Suppressor macrophage (primary cell): ENCODE measurements around the gene TMCC2.
"Not testable (repeated sequence)": the region's sequence is repeated elsewhere in the genome, so short reads cannot be mapped to it uniquely, and the experiment has no call there.

Experiments
- DNase-seq, 4 experiments: peaks; one replicate each; pipeline ENCODE4 v3.0.0-alpha.2; 2020 to 2022

TMCC2 gene

GRCh38 chr1:205211839-205212536, 15.8 kb upstream of the TMCC2 start:
- DNase-seq: peak in 3 of 4 experiments; percentile 44 to 55 (median 52)

GRCh38 chr1:205214756-205215155, 13.0 kb upstream of the TMCC2 start:
- DNase-seq: peak; percentile 52 to 82 (median 66)

GRCh38 chr1:205216588-205216987, 11.2 kb upstream of the TMCC2 start:
- DNase-seq: no peak

- no peak for DNase-seq
These were observed 10.3 kb upstream of the TMCC2 start for GRCh38 chr1:205217418-205217817.

- DNase-seq: no peak
These were observed 7.3 kb upstream of the TMCC2 start for GRCh38 chr1:205220421-205220820.

GRCh38 chr1:205224736-205225135, 3.0 kb upstream of the TMCC2 start:
- DNase-seq: no peak

GRCh38 chr1:205225901-205226765, 1.6 kb upstream of the TMCC2 start:
- DNase-seq: no peak

- DNase-seq: peak in 1 of 4 experiments; percentile 17
These were observed 720 bp upstream of the TMCC2 start for GRCh38 chr1:205226868-205227583.

GRCh38 chr1:205228093-205228521, 361 bp downstream of the TMCC2 start:
- no peak for DNase-seq

- peak in 1 of 4 experiments; percentile 36 for DNase-seq
These were observed 1.7 kb downstream of the TMCC2 start for GRCh38 chr1:205229399-205229871.

- peak in 2 of 4 experiments; percentile 35 to 61 for DNase-seq
These were observed 2.4 kb downstream of the TMCC2 start for GRCh38 chr1:205229916-205230700.

GRCh38 chr1:205230982-205231381, 3.2 kb downstream of the TMCC2 start:
- no peak for DNase-seq

GRCh38 chr1:205232127-205232820, 4.5 kb downstream of the TMCC2 start:
- no peak for DNase-seq

- no peak for DNase-seq
These were observed 5.2 kb downstream of the TMCC2 start for GRCh38 chr1:205232945-205233397.

- not testable (repeated sequence) for DNase-seq
These were observed 6.2 kb downstream of the TMCC2 start for GRCh38 chr1:205233986-205234385.

- DNase-seq: no peak
These were observed 8.2 kb downstream of the TMCC2 start for GRCh38 chr1:205235951-205236350.

- no peak for DNase-seq
These were observed 8.8 kb downstream of the TMCC2 start for GRCh38 chr1:205236526-205236925.

GRCh38 chr1:205236951-205237475, 9.3 kb downstream of the TMCC2 start:
- peak in 2 of 4 experiments; percentile 43 to 59 for DNase-seq

GRCh38 chr1:205237526-205238484, 10.1 kb downstream of the TMCC2 start:
- peak; percentile 48 to 79 (median 70) for DNase-seq

- no peak for DNase-seq
These were observed 11.3 kb downstream of the TMCC2 start for GRCh38 chr1:205239078-205239477.
